DND-41 (cell line): ENCODE data around the gene FAM98A.

Experiments
- ATAC-seq: fragments of 200-7000 bp; cut with Tn5 transposase; 3 replicates; pipeline ENCODE4 v1.9.1; 2021; ENCODE audit warnings: low read depth; ENCODE audit not compliant: insufficient read depth
- DNase-seq: peaks from one replicate; pipeline ENCODE4 v3.0.0-alpha.2; 2020
- H2AFZ ChIP-seq: 2 replicates; pipeline ENCODE4 v1.6.0; 2012; ENCODE audit warnings: low read depth, low read length
- H3K27ac ChIP-seq: 2 replicates; pipeline ENCODE4 v1.5.1; 2012; ENCODE audit warnings: low read length, inconsistent platforms
- H3K27me3 ChIP-seq: fragments of 200-600 bp; sonication (generic); 2 replicates; pipeline ENCODE4 v1.6.0; 2012; ENCODE audit warnings: low read length, mild to moderate bottlenecking, inconsistent platforms; ENCODE audit not compliant: insufficient read depth, poor library complexity
- H3K36me3 ChIP-seq: 2 replicates; pipeline ENCODE4 v1.5.1; 2012; ENCODE audit warnings: low read length, inconsistent platforms; ENCODE audit not compliant: insufficient read depth
- H3K4me1 ChIP-seq: 2 replicates; pipeline ENCODE4 v1.5.1; 2012; ENCODE audit warnings: mild to moderate bottlenecking, low read length; ENCODE audit not compliant: insufficient read depth
- H3K4me2 ChIP-seq: 2 replicates; pipeline ENCODE4 v1.6.0; 2012; ENCODE audit warnings: mild to moderate bottlenecking, moderate library complexity, low read length, inconsistent platforms; ENCODE audit not compliant: insufficient read depth
- H3K4me3 ChIP-seq, 2 experiments: fragments of 200-600 bp in 1 of 2; shearing (Covaris generic) in 1 of 2; 2 replicates each; pipeline ENCODE4 v1.5.1; 2012 to 2016; ENCODE audit warnings: inconsistent platforms in 2 of 2, low read length in 2 of 2, mild to moderate bottlenecking in 2 of 2, low read depth in 1 of 2, moderate library complexity in 1 of 2
- H3K79me2 ChIP-seq: 2 replicates; pipeline ENCODE4 v1.6.0; 2012; ENCODE audit warnings: low read length, inconsistent platforms; ENCODE audit not compliant: insufficient read depth
- H3K9ac ChIP-seq: 2 replicates; pipeline ENCODE4 v1.6.0; 2012; ENCODE audit warnings: low read depth, mild to moderate bottlenecking, inconsistent platforms, low read length, moderate library complexity
- H3K9me3 ChIP-seq: 2 replicates; pipeline ENCODE4 v1.5.1; 2012; ENCODE audit warnings: low read length, moderate library complexity, mild to moderate bottlenecking, inconsistent platforms; ENCODE audit not compliant: insufficient read depth, severe bottlenecking
- H4K20me1 ChIP-seq: 2 replicates; pipeline ENCODE4 v1.6.0; 2012; ENCODE audit warnings: low read length; ENCODE audit not compliant: insufficient read depth
- EZH2 ChIP-seq: IDR thresholded peaks from 3 replicates; pipeline ENCODE4 v1.6.1; 2012; ENCODE audit warnings: borderline replicate concordance, low read depth, mild to moderate bottlenecking, moderate library complexity, low read length, inconsistent platforms; ENCODE audit not compliant: severe bottlenecking
- TF ChIP-seq, protein P1 (sequence below): IDR thresholded peaks from 2 replicates; pipeline ENCODE4 v1.5.1; 2012; ENCODE audit warnings: borderline replicate concordance, low read length, moderate library complexity, mild to moderate bottlenecking; ENCODE audit not compliant: poor library complexity, severe bottlenecking; ENCODE audit errors: extremely low read depth

The FAM98A gene

DNA sequence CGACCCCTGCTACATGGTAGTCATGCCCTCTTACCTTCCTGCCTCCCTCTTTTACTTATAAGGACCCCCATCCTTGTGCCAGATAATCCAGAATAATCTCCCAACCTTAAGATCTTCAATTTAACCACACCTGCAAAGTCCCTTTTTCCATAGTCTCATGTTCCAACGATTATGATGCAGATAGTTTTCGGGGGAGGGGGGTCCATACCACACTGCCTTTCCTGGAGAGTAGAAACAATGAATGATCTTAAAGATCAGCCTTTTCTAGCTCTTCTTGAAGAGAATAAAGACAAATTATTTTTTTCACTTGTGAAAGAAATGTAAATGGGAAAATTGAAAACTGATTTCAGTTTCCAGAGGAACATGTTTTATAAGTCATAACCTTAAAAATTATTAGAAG is 4.3 kb upstream of the FAM98A start:
- H3K9ac ChIP-seq = no peak overlapping the region
- H3K9me3 ChIP-seq = no peaks in the 10 kb centered on the region
- peaks cover 14% of the 10 kb centered on the region for H3K4me1 ChIP-seq
- H3K27me3 ChIP-seq = no peaks in the 10 kb centered on the region
- no peak overlapping the region for H3K4me2 ChIP-seq
- H2AFZ ChIP-seq = no peak overlapping the region
- H3K79me2 ChIP-seq = peaks cover 12% of the 10 kb centered on the region
- H3K4me3 ChIP-seq = no peak overlapping the region
- ATAC-seq (no peak), DNase-seq (no peak)
- no peak for TF ChIP-seq EZH2
- TF ChIP-seq, protein P1, sequence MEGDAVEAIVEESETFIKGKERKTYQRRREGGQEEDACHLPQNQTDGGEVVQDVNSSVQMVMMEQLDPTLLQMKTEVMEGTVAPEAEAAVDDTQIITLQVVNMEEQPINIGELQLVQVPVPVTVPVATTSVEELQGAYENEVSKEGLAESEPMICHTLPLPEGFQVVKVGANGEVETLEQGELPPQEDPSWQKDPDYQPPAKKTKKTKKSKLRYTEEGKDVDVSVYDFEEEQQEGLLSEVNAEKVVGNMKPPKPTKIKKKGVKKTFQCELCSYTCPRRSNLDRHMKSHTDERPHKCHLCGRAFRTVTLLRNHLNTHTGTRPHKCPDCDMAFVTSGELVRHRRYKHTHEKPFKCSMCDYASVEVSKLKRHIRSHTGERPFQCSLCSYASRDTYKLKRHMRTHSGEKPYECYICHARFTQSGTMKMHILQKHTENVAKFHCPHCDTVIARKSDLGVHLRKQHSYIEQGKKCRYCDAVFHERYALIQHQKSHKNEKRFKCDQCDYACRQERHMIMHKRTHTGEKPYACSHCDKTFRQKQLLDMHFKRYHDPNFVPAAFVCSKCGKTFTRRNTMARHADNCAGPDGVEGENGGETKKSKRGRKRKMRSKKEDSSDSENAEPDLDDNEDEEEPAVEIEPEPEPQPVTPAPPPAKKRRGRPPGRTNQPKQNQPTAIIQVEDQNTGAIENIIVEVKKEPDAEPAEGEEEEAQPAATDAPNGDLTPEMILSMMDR = no peak
- no peak overlapping the region for H3K27ac ChIP-seq
- no peaks in the 10 kb centered on the region for H4K20me1 ChIP-seq
- H3K36me3 ChIP-seq = no peaks in the 10 kb centered on the region

DNA sequence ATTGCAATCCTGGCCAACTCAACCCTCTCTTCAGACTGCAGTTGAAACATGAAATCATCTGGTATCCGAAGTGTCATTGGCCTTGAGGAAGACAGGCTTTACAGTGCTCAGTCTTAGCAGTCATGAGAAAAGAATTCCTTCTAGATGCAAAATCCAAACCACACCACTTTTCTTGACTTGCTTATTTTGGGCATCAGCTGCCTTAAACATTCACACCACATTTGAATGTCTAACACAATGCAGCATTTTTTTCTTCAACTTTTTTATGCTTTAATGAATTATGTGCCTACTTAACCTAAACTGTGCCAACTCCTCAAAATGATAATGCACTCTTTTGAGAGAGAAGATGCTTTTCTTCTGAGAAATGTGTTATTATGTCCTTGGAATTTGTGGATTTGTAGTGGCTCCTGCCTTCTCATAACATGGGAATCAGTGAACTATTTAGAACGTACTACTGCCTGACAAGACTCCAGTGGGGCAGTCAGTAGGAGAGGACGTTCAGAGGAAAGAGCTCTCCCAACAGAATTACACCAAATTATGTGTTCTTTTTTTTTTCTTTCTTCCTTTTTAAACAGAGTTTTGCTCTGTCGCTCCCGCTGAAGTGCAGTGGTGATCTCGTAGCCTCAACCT is 3.2 kb upstream of the FAM98A start:
- Histone ChIP-seq H3K4me3 (no peak overlapping the region), H3K79me2 (peaks cover 23% of the 10 kb centered on the region), H3K4me1 (peaks cover 25% of the 10 kb centered on the region), H3K9me3 (no peaks in the 10 kb centered on the region), H4K20me1 (no peaks in the 10 kb centered on the region), H2AFZ (no peak overlapping the region), H3K27me3 (no peaks in the 10 kb centered on the region), H3K4me2 (no peak overlapping the region), H3K9ac (no peak overlapping the region), H3K36me3 (no peaks in the 10 kb centered on the region), H3K27ac (no peak overlapping the region)
- DNase-seq = no peak
- TF ChIP-seq, protein P1 = no peak
- no peak for TF ChIP-seq EZH2
- no peak for ATAC-seq

DNA sequence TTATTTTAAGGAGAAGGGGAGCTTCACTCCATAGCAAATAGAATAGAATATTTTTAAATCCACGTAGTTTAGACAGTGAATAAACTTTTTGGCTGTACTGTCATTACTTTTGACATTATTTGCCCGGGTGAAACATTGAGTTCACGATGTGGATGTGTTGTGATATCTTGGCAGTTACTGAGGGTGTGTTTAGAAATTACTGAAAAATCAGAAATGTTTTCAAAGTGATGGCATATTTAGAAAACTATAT is 769 bp upstream of the FAM98A start:
- H4K20me1 ChIP-seq = no peaks in the 10 kb centered on the region
- H3K4me3 ChIP-seq = peak overlapping the region; percentile 43 to 78; a peak in 3 of 4 replicates
- no peaks in the 10 kb centered on the region for H3K27me3 ChIP-seq
- H3K4me2 ChIP-seq = peak overlapping the region; percentile 84
- TF ChIP-seq EZH2 = no peak
- TF ChIP-seq, protein P1 = no peak
- H3K79me2 ChIP-seq = peaks cover 46% of the 10 kb centered on the region
- no peak for ATAC-seq
- peak overlapping the region; percentile 76 for H3K27ac ChIP-seq
- peak overlapping the region; percentile 84 for H2AFZ ChIP-seq
- no peak for DNase-seq
- H3K4me1 ChIP-seq = peaks cover 35% of the 10 kb centered on the region
- H3K9ac ChIP-seq = peak overlapping the region; percentile 64
- H3K36me3 ChIP-seq = peaks cover 6% of the 10 kb centered on the region; the same call in 1 of the 2 replicates
- no peaks in the 10 kb centered on the region for H3K9me3 ChIP-seq
